Lower lobe of right lung (tissue), 2 donors: ENCODE measurements around the gene PNMA6F. TPM values are rescaled to one million over a fixed set of nuclear protein-coding genes. Genes with fewer than 3 reads are reported as not detected.

ENCODE experiments used
- ATAC-seq, 2 donors: fragments of 200-7000 bp; cut with Tn5 transposase; one replicate each; pipeline ENCODE4 v1.9.1; 2020 to 2022; ENCODE audit warnings: mild to moderate bottlenecking in 2 of 2, moderate library complexity in 2 of 2
- DNase-seq: peaks from one replicate; pipeline ENCODE4 v3.0.0-alpha.2; 2020
- H3K27ac ChIP-seq: fragments of 200-600 bp; one replicate; pipeline ENCODE4 v1.8.0; 2022
- H3K27me3 ChIP-seq: fragments of 200-600 bp; one replicate; pipeline ENCODE4 v1.8.0; 2022; ENCODE audit warnings: low read depth
- H3K36me3 ChIP-seq: fragments of 200-600 bp; one replicate; pipeline ENCODE4 v1.8.0; 2022; ENCODE audit warnings: mild to moderate bottlenecking
- H3K4me1 ChIP-seq: fragments of 200-600 bp; one replicate; pipeline ENCODE4 v1.8.0; 2022
- H3K4me3 ChIP-seq: fragments of 200-600 bp; one replicate; pipeline ENCODE4 v1.8.0; 2022; ENCODE audit warnings: mild to moderate bottlenecking
- H3K9me3 ChIP-seq: fragments of 200-600 bp; one replicate; pipeline ENCODE4 v1.8.0; 2022
- intact Hi-C: fragments of 100-400 bp; cut with DNase I; formaldehyde crosslinking; loops from one replicate; pipeline ENCODE4 v1.11.0; 2022
- total RNA-seq: library from RNA; stranded (reverse); fragmentation: NEBNext Ultra II Directional; extraction: Animal tissue kit (Norgen Biotek cat#: 25700); gene quantifications from one replicate; pipeline ENCODE4 v1.2.1, GENCODE V29; 2021
- TF ChIP-seq, protein P1 (sequence below): fragments of 200-600 bp; IDR thresholded peaks from one replicate; pipeline ENCODE4 v1.8.0; 2022; ENCODE audit warnings: antibody characterized with exemption, mild to moderate bottlenecking
- donor health status: DM: no; HTN: yes; CAD: no; lungs with severe emphysema.

The PNMA6F gene
- total RNA-seq, 1 donor from 2014 or later: not detected

GRCh38 chrX:153349952-153350351 is 28.4 kb upstream of the PNMA6F start:
- no peak overlapping the region for H3K27ac ChIP-seq
- TF ChIP-seq, protein P1, sequence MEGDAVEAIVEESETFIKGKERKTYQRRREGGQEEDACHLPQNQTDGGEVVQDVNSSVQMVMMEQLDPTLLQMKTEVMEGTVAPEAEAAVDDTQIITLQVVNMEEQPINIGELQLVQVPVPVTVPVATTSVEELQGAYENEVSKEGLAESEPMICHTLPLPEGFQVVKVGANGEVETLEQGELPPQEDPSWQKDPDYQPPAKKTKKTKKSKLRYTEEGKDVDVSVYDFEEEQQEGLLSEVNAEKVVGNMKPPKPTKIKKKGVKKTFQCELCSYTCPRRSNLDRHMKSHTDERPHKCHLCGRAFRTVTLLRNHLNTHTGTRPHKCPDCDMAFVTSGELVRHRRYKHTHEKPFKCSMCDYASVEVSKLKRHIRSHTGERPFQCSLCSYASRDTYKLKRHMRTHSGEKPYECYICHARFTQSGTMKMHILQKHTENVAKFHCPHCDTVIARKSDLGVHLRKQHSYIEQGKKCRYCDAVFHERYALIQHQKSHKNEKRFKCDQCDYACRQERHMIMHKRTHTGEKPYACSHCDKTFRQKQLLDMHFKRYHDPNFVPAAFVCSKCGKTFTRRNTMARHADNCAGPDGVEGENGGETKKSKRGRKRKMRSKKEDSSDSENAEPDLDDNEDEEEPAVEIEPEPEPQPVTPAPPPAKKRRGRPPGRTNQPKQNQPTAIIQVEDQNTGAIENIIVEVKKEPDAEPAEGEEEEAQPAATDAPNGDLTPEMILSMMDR: no peak
- no peaks in the 10 kb centered on the region for H3K27me3 ChIP-seq
- intact Hi-C loops: no loop called here
- H3K4me3 ChIP-seq: no peak overlapping the region
- H3K4me1 ChIP-seq: no peaks in the 10 kb centered on the region
- H3K36me3 ChIP-seq: peaks cover 31% of the 10 kb centered on the region
- ATAC-seq: no peak
- H3K9me3 ChIP-seq: no peaks in the 10 kb centered on the region
- DNase-seq: no peak

DNA sequence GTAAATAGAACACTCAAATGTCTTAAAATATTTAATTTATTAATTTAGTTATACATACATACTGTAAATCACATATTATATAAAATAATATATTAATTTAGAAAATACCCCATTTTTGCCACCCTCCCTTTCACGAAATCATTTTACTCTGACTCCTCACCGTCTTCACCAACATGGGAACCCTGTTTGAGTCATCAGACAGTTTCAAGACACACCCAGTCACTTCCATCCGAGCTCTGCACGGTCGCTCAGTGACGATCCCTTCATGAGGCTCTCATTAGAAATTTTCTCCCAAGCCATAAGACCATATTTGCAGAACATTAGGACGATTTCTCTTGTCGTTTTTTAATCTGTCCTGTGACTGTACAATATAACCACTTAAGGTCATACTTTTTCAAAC is 26.9 kb upstream of the PNMA6F start:
- TF ChIP-seq, protein P1: no peak
- Histone ChIP-seq H3K4me1 (no peaks in the 10 kb centered on the region), H3K27me3 (no peaks in the 10 kb centered on the region), H3K9me3 (no peaks in the 10 kb centered on the region), H3K4me3 (no peak overlapping the region), H3K36me3 (peaks cover 34% of the 10 kb centered on the region), H3K27ac (no peak overlapping the region)
- intact Hi-C loops: no loop called here
- ATAC-seq (no peak), DNase-seq (no peak)

DNA sequence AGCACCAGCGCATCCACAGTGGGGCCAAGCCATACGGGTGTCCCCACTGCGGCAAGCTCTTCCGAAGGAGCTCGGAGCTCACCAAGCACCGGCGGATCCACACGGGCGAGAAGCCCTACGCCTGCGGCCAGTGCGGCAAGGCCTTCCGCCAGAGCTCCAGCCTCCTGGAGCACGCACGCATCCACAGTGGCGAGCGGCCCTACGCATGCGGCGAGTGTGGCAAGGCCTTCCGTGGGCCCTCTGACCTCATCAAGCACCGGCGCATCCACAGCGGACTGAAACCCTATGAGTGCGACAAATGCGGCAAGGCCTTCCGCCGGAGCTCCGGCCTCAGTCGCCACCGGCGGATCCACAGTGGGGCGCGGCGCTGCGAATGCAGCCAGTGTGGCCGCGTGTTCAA is 26.0 kb upstream of the PNMA6F start:
- H3K36me3 ChIP-seq: peaks cover 34% of the 10 kb centered on the region
- H3K9me3 ChIP-seq: no peaks in the 10 kb centered on the region
- ATAC-seq (no peak), DNase-seq (no peak)
- H3K27me3 ChIP-seq: no peaks in the 10 kb centered on the region
- TF ChIP-seq, protein P1: no peak
- H3K4me3 ChIP-seq: no peak overlapping the region
- H3K27ac ChIP-seq: no peak overlapping the region
- no peaks in the 10 kb centered on the region for H3K4me1 ChIP-seq
- intact Hi-C loops: no loop called here

- Histone ChIP-seq H3K27me3 (no peaks in the 10 kb centered on the region), H3K9me3 (no peaks in the 10 kb centered on the region), H3K4me1 (no peaks in the 10 kb centered on the region), H3K27ac (no peak overlapping the region), H3K36me3 (peaks cover 36% of the 10 kb centered on the region), H3K4me3 (no peak overlapping the region)
- ATAC-seq (no peak), DNase-seq (no peak)
- TF ChIP-seq, protein P1: no peak
- intact Hi-C loops: no loop called here
Measured at GRCh38 chrX:153343674-153344073, 22.1 kb upstream of the PNMA6F start.

- intact Hi-C loops: no loop called here
- no peaks in the 10 kb centered on the region for H3K9me3 ChIP-seq
- H3K36me3 ChIP-seq: peaks cover 33% of the 10 kb centered on the region
- H3K4me1 ChIP-seq: no peaks in the 10 kb centered on the region
- TF ChIP-seq, protein P1: no peak
- no peak for DNase-seq
- no peak overlapping the region for H3K27ac ChIP-seq
- no peak overlapping the region for H3K4me3 ChIP-seq
- H3K27me3 ChIP-seq: no peaks in the 10 kb centered on the region
- ATAC-seq: no peak
Measured at GRCh38 chrX:153342762-153343558, 21.4 kb upstream of the PNMA6F start.
